HEK293 (cell line): Measurements from ENCODE around the gene SCRN2.

ENCODE experiments used
- CTCF ChIA-PET: fragments of 350-600 bp; formaldehyde crosslinking; extraction: SDS; loops from one replicate; lab custom pipeline; 2021; ENCODE audit warnings: antibody characterized with exemption; lab: Yijun Ruan, JAX
- POLR2A ChIA-PET: fragments of 300-600 bp; formaldehyde crosslinking; extraction: SDS; loops from one replicate; lab custom pipeline; 2020; ENCODE audit warnings: antibody characterized with exemption, inconsistent platforms; lab: Yijun Ruan, JAX
- H3K27ac ChIP-seq: fragments of 200-500 bp; sonication (Bioruptor generic); 2 replicates; pipeline ENCODE4 v1.5.1; 2014; ENCODE audit warnings: low read depth, low read length, control low read depth, inconsistent platforms; ENCODE audit errors: extremely low read depth
- H3K36me3 ChIP-seq, 2 experiments: fragments of 200-500 bp in 1 of 2; sonication (Bioruptor generic) in 1 of 2; 1 replicate in 1 of 2; 2 replicates in 1 of 2; pipeline ENCODE4 v1.5.1; 2014 to 2017; ENCODE audit warnings: inconsistent platforms in 2 of 2, low read length in 2 of 2; ENCODE audit not compliant: control insufficient read depth in 2 of 2, insufficient read depth in 1 of 2
- H3K4me1 ChIP-seq: fragments of 200-500 bp; sonication (Bioruptor generic); 2 replicates; pipeline ENCODE4 v1.5.1; 2014; ENCODE audit warnings: mild to moderate bottlenecking, low read length, inconsistent platforms; ENCODE audit not compliant: control insufficient read depth, insufficient read depth
- H3K4me3 ChIP-seq: 2 replicates; pipeline ENCODE4 v1.5.1; 2011; ENCODE audit warnings: low read depth, mild to moderate bottlenecking, control low read depth, low read length, moderate library complexity
- H3K9me3 ChIP-seq: fragments of 200-500 bp; sonication (Bioruptor generic); 2 replicates; pipeline ENCODE4 v1.5.1; 2014; ENCODE audit warnings: low read depth, low read length, inconsistent platforms; ENCODE audit not compliant: control insufficient read depth, insufficient read depth
- HIC1 ChIP-seq: fragments of 450-650 bp; formaldehyde crosslinking; IDR thresholded peaks from 2 replicates; pipeline ENCODE4 v1.5.1; 2016; ENCODE audit warnings: missing biosample characterization, missing genetic modification characterization
- HOXD13 ChIP-seq: sonication (generic); formaldehyde crosslinking; IDR thresholded peaks from 2 replicates; pipeline ENCODE4 v1.8.0; 2022; ENCODE audit warnings: missing genetic modification reagents, borderline replicate concordance
- PATZ1 ChIP-seq: fragments of 450-650 bp; formaldehyde crosslinking; IDR thresholded peaks from 2 replicates; pipeline ENCODE4 v1.5.1; 2016; ENCODE audit warnings: missing biosample characterization, missing genetic modification characterization
- ZBTB20 ChIP-seq: fragments of 450-650 bp; formaldehyde crosslinking; IDR thresholded peaks from 2 replicates; pipeline ENCODE4 v1.5.1; 2016; ENCODE audit warnings: missing biosample characterization, missing genetic modification characterization
- ZFP69B ChIP-seq: fragments of 450-650 bp; formaldehyde crosslinking; IDR thresholded peaks from 2 replicates; pipeline ENCODE4 v1.5.1; 2016; ENCODE audit warnings: missing biosample characterization, missing genetic modification characterization
- ZNF112 ChIP-seq: fragments of 450-650 bp; formaldehyde crosslinking; IDR thresholded peaks from 2 replicates; pipeline ENCODE4 v1.5.0; 2017; ENCODE audit warnings: missing biosample characterization, missing genetic modification characterization
- ZNF324 ChIP-seq: fragments of 450-650 bp; formaldehyde crosslinking; IDR thresholded peaks from 2 replicates; pipeline ENCODE4 v1.5.1; 2016; ENCODE audit warnings: missing biosample characterization, missing genetic modification characterization
- ZNF37A ChIP-seq: fragments of 450-650 bp; IDR thresholded peaks from 2 replicates; pipeline ENCODE4 v1.5.1; 2018; ENCODE audit warnings: missing biosample characterization, missing genetic modification characterization
- ZNF513 ChIP-seq: fragments of 450-650 bp; IDR thresholded peaks from 2 replicates; pipeline ENCODE4 v1.5.1; 2018; ENCODE audit warnings: missing biosample characterization, missing genetic modification characterization
- ZNF580 ChIP-seq: fragments of 450-650 bp; formaldehyde crosslinking; IDR thresholded peaks from 2 replicates; pipeline ENCODE4 v1.5.1; 2016; ENCODE audit warnings: missing biosample characterization, missing genetic modification characterization
- ZNF645 ChIP-seq: fragments of 450-650 bp; formaldehyde crosslinking; IDR thresholded peaks from 2 replicates; pipeline ENCODE4; 2016; ENCODE audit warnings: missing biosample characterization, missing genetic modification characterization
- ZNF704 ChIP-seq: fragments of 450-650 bp; formaldehyde crosslinking; IDR thresholded peaks from 2 replicates; pipeline ENCODE4 v1.5.1; 2016; ENCODE audit warnings: missing biosample characterization, missing genetic modification characterization
- ZSCAN5A ChIP-seq: fragments of 450-650 bp; formaldehyde crosslinking; IDR thresholded peaks from 2 replicates; pipeline ENCODE4 v1.5.1; 2016; ENCODE audit warnings: missing biosample characterization, missing genetic modification characterization

SCRN2 gene

GRCh38 chr17:47870056-47870455 is 29.0 kb upstream of the SCRN2 start:
- no peak for TF ChIP-seq HIC1
- TF ChIP-seq ZNF324 (tag by site-specific recombination), result no peak
- TF ChIP-seq ZNF704 (tag by site-specific recombination), result no peak
- TF ChIP-seq PATZ1 (tag by site-specific recombination), result no peak
- TF ChIP-seq ZNF580 (tag by site-specific recombination), result no peak
- TF ChIP-seq HOXD13 (CRISPR knock-in tag), result no peak
- no peak for TF ChIP-seq ZNF513
- POLR2A ChIA-PET, result interaction anchor here (0.6 kb wide), 1 partner anchor 25 kb away, joined by 6 read pairs; no protein-coding TSS in a partner anchor
- CTCF ChIA-PET, result interaction anchor here (0.6 to 2.4 kb wide), 8 partner anchors 18 to 152 kb away, joined by 3 to 18 read pairs (median 5); partner anchors contain the start of genes SCRN2 and SP6

GRCh38 chr17:47869114-47869513 is 28.0 kb upstream of the SCRN2 start:
- no peaks in the 10 kb centered on the region for H3K4me1 ChIP-seq
- ChIA-PET CTCF (interaction anchor here (0.9 to 1.7 kb wide), 3 partner anchors 13 to 101 kb away, joined by 3 to 7 read pairs (median 4); no protein-coding TSS in a partner anchor), POLR2A (no interaction called here)
- H3K9me3 ChIP-seq, result no peaks in the 10 kb centered on the region
- H3K4me3 ChIP-seq, result no peak overlapping the region
- no peaks in the 10 kb centered on the region for H3K36me3 ChIP-seq
- H3K27ac ChIP-seq, result no peak overlapping the region
- no peak for TF ChIP-seq ZNF37A (tag by site-specific recombination)
- no peak for TF ChIP-seq ZNF645 (tag by site-specific recombination)
- no peak for TF ChIP-seq ZNF112 (tag by site-specific recombination)
- TF ChIP-seq ZSCAN5A, result no peak
- no peak for TF ChIP-seq ZFP69B
- TF ChIP-seq ZBTB20 (tag by site-specific recombination), result no peak

More at GRCh38 chr17:47870056-47870455, 29.0 kb upstream of the SCRN2 start:
- H3K9me3 ChIP-seq, result no peaks in the 10 kb centered on the region
- H3K4me3 ChIP-seq, result no peak overlapping the region
- H3K4me1 ChIP-seq, result no peaks in the 10 kb centered on the region
- H3K27ac ChIP-seq, result no peak overlapping the region
- H3K36me3 ChIP-seq, result no peaks in the 10 kb centered on the region
